Mucosa of rectum (tissue), 2 donors: ENCODE data around the gene PHF2.

Source experiments
- H3K27ac ChIP-seq, 2 donors: one replicate each; pipeline ENCODE4 v1.7.0; 2013; ENCODE audit warnings: inconsistent platforms in 2 of 2, low read depth in 2 of 2, low read length in 2 of 2
- H3K27me3 ChIP-seq, 2 donors: one replicate each; pipeline ENCODE4 v1.7.0; 2013; ENCODE audit warnings: low read length in 2 of 2; ENCODE audit not compliant: control insufficient read depth in 2 of 2, insufficient read depth in 2 of 2
- H3K36me3 ChIP-seq, 2 donors: one replicate each; pipeline ENCODE4 v1.7.0; 2013; ENCODE audit warnings: low read length in 2 of 2; ENCODE audit not compliant: control insufficient read depth in 2 of 2, insufficient read depth in 2 of 2
- H3K4me1 ChIP-seq, 2 donors: one replicate each; pipeline ENCODE4 v1.7.0; 2013; ENCODE audit warnings: low read length in 2 of 2, mild to moderate bottlenecking in 1 of 2; ENCODE audit not compliant: control insufficient read depth in 2 of 2, insufficient read depth in 2 of 2
- H3K4me3 ChIP-seq, 2 donors: one replicate each; pipeline ENCODE4 v1.7.0; 2013; ENCODE audit warnings: low read length in 2 of 2
- H3K9ac ChIP-seq, 2 donors: one replicate each; pipeline ENCODE4 v1.7.0; 2013; ENCODE audit warnings: low read length in 2 of 2, low read depth in 1 of 2, mild to moderate bottlenecking in 1 of 2
- H3K9me3 ChIP-seq, 2 donors: one replicate each; pipeline ENCODE4 v1.7.0; 2013; ENCODE audit warnings: low read length in 2 of 2; ENCODE audit not compliant: control insufficient read depth in 2 of 2
- donor health status: healthy.
- donor health status: Normal muscosa, but diverticular disease.

Gene PHF2

DNA sequence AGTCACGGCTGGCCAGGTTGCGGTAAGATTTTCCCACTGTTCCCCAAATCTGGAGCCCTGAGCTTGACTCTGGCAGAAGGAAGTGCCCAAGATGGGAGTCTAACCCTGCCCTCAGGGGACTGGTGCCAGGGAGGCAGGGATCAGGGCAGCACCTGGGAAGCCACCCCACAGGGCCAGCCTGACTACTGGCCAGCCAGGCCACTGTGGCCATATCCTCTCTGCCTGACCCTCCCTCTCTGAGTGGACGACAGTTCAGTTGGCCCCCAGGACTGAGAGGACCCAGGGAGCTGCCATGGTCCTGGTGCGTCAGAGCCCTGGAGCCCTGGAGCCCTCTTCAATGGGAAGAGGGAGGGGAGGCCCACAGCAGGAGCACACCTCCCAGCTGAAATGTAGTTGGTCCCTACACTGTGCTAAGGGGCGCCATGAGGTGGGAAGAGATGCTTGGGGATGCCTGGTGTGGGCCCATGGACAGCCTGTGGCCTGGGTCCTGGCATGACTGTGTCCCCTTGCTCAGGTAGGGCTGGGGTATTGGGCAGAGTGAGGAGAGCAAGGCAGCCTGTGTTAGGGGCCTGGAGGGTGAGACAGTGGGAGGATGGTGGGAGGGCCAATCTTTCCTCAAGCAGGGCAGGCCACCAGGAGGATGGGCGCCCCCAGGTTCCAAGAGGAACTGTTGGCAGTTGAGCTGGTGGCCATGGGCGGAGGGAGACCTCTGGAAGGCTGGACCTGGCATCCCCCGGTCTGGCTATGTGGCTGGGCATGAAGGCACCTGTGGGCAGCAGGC lies 81.1 kb downstream of the PHF2 start:
- peaks cover 40 to 50% of the 10 kb centered on the region in 2 donors for H3K36me3 ChIP-seq
- H3K4me3 ChIP-seq: no peak overlapping the region
- no peak overlapping the region for H3K27ac ChIP-seq
- H3K9ac ChIP-seq: no peak overlapping the region
- H3K9me3 ChIP-seq: no peaks in the 10 kb centered on the region
- H3K27me3 ChIP-seq: no peaks in the 10 kb centered on the region
- H3K4me1 ChIP-seq: no peaks in the 10 kb centered on the region

DNA sequence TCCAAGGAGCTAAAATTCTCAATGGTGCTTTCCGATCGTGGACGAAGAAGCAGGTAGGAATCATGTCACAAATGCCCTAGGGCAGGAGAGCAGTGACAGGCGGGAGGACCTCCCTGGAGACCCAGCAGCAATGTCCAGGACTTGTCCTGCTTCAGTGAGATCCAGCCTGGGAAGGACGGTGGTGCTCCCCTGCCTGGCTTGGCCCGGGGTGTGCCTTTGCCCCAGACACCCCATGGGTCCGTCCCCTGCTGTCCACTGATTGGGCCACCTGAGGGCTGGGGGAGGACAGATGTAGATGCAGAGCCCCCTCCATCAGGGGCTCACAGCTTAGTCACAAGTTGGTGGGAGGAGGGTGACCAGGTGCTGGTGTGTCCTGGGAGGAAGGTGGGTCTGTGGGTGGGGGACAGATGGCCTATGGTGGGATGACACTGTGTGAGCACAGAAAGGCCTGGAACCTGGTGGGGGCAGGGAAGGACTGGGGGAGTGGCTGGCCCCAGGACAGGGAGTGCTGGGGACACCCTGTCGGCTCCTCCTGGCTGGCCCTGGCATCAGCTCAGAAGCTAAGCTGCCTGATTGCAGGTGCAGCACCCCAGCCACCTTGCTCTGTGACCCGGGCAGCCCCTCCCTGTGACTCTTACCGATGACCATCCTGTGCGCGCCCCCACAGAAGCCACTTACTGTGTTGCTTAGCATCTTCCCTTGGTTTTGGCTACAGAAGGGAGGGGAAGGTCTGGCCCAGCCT lies 82.0 kb downstream of the PHF2 start:
- Histone ChIP-seq H3K36me3 (peaks cover 38 to 48% of the 10 kb centered on the region in 2 donors), H3K4me1 (no peaks in the 10 kb centered on the region), H3K9me3 (no peaks in the 10 kb centered on the region), H3K9ac (no peak overlapping the region), H3K27me3 (no peaks in the 10 kb centered on the region), H3K4me3 (no peak overlapping the region), H3K27ac (no peak overlapping the region)

DNA sequence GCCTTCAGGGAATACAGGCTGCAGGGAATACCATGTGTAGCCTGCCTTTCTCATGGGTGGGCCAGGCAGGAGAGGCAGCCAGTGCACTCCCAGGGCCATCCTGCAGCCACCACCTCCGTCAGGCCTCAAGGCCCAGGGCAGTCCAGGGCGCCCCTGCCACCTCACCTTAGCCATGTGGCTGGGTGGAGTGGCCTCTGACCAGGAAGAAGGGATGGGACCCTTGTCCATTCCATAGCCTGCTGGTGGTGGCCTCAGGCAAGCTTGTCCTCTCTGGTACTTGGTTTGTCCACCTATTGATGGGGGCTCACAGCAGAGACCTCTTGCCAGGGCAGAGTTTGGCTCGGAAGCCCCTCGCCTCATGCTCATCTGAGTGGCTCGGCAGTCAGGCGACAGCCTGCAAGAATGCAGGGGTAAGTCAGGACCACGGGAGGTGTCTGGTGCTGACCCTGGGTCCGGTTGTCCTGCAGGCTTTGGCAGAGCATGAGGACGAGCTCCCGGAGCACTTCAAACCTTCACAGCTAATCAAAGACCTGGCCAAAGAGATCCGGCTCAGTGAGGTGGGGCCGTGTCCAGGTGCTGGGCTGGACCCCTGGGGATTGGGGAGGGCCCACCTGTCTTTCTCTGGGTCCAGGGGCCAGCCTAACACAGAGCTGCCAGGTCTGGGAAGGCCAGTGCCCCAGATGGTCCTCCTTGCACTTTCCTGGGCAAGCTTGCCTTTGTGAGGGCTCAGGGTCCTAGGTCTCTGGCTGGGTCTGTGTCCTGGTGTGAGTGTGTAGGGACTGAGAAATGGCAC lies 82.9 kb downstream of the PHF2 start:
- Histone ChIP-seq H3K27ac (no peak overlapping the region), H3K9ac (no peak overlapping the region), H3K4me3 (no peak overlapping the region), H3K36me3 (peaks cover 44 to 49% of the 10 kb centered on the region in 2 donors), H3K9me3 (no peaks in the 10 kb centered on the region), H3K4me1 (no peaks in the 10 kb centered on the region), H3K27me3 (no peaks in the 10 kb centered on the region)

DNA sequence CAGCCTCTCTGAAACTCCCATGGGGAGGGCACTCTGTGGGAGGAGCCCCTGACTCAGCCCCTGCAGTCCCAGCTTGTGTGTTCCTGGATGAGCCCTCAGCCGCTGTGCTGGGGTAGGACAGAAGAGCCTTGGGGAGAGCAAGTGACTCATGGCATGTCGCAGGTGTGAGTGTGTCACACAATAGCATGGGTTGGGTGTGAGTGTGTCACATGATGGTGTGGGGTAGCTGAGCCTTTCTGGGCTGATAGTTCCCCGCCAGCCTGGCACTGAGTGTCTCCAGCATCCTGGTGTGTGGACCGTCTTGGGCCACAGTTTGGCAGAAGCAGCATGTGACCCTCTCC lies 83.4 kb downstream of the PHF2 start:
- Histone ChIP-seq H3K9me3 (no peaks in the 10 kb centered on the region), H3K9ac (no peak overlapping the region), H3K27me3 (no peaks in the 10 kb centered on the region), H3K36me3 (peaks cover 38 to 43% of the 10 kb centered on the region in 2 donors), H3K4me3 (no peak overlapping the region), H3K27ac (no peak overlapping the region), H3K4me1 (no peaks in the 10 kb centered on the region)

DNA sequence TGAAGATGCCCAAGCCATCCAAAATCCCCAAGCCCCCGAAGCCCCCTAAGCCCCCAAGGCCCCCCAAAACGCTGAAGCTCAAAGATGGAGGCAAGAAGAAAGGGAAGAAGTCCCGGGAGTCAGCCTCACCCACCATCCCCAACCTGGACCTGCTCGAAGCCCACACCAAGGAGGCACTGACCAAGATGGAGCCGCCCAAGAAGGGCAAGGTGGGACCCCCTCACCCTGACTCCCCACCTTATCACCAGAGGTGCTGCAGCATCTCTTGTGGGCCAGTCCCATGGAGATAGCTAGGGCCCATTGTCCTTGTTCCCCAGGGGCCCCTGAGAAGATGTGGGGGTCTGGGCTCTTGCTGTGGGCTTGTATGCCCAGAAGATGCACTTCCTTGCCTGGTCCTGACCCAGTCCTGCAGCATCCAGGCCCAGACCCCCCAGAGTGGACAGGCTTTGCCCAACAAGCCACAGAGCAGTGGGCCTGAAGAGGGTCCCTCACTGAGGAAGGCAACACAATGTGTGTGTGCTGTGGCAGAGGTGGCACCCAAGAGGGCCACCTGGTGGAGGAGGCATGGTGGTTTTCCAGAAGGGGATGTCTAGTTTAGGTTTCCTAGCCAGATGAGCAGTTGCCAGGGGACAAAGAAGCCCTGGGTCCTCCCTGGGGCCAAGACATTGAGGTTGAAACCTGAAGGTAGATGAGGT lies 84.1 kb downstream of the PHF2 start:
- no peak overlapping the region for H3K9ac ChIP-seq
- H3K36me3 ChIP-seq: peaks cover 39 to 41% of the 10 kb centered on the region in 2 donors
- no peak overlapping the region for H3K4me3 ChIP-seq
- H3K27ac ChIP-seq: no peak overlapping the region
- H3K9me3 ChIP-seq: no peaks in the 10 kb centered on the region
- no peaks in the 10 kb centered on the region for H3K27me3 ChIP-seq
- no peaks in the 10 kb centered on the region for H3K4me1 ChIP-seq

DNA sequence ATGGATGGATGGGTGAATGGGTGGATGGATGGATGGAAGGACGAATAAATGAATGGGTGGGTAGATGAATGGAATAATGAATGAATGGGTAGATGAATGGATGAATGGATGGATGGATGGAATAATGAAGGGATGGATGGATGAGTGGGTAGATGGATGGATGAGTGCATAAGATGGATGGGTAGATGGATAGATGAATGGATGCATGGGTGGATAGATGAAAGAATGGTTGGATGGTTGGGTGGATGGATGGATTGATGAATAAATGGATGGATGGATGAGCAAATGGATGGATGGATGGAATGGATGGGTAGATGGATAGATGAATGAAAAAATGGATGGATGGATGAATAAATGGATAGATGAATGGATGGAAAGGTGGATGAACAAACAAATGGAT lies 85.2 kb downstream of the PHF2 start:
- no peak overlapping the region for H3K4me3 ChIP-seq
- no peaks in the 10 kb centered on the region for H3K9me3 ChIP-seq
- H3K27me3 ChIP-seq: no peaks in the 10 kb centered on the region
- no peak overlapping the region for H3K27ac ChIP-seq
- H3K4me1 ChIP-seq: no peaks in the 10 kb centered on the region
- peaks cover 36 to 39% of the 10 kb centered on the region in 2 donors for H3K36me3 ChIP-seq
- no peak overlapping the region for H3K9ac ChIP-seq

DNA sequence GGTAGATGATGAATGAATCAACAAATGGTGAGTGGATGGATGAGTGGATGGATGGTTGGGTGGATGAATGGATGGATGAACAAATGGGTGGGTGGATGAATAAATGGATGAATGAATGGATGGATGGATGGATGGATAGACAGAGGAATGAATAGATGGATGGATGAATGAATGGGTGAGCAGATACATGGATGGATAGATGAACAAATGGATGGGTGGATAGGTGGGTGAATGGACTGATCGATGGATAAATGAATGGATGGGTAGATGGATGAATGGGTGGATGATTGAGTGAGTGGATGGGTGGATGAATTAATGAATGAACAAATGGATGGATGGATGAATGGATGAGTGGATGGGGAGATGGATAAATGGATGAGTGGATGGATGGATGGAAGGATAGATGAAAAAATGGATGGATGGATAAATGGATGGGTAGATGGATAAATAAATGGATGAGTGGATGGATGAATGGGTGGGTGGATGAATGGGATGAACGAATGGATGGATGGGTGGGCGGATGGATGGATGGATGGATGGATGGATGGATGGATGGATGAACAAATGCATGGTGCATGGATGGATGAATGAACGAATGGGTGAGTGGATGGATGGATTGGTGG lies 85.7 kb downstream of the PHF2 start:
- no peaks in the 10 kb centered on the region for H3K9me3 ChIP-seq
- no peaks in the 10 kb centered on the region for H3K4me1 ChIP-seq
- no peak overlapping the region for H3K4me3 ChIP-seq
- H3K36me3 ChIP-seq: peaks cover 34% of the 10 kb centered on the region in 2 donors
- H3K9ac ChIP-seq: no peak overlapping the region
- H3K27ac ChIP-seq: no peak overlapping the region
- H3K27me3 ChIP-seq: no peaks in the 10 kb centered on the region

DNA sequence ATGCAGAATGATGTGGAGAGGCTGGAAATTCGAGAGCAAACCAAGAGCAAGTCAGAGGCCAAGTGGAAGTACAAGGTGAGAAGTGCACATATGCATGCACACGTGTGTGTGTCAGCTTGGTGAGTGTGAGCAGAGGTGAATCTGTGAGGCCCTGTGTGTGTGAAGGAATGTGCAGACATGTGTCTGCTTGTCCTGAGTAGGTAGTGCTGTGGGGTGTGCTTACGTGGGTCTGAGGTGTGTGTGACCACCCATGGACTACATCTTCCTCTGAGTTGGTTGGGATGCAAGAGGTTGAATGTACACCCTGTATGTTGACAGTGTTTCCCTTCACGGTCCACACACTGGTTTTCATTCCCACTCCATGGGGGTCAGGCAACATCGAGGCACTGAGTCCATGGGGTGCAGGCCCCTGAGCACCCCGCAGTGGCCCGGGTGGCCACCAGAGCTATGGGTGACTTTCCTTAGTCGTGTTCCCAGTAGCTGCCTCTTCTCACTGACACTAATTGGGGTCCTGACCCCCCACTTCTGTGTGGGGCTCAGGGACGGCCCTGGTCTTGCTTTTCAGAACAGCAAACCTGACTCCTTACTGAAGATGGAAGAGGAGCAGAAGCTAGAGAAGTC lies 86.7 kb downstream of the PHF2 start:
- no peak overlapping the region for H3K27ac ChIP-seq
- H3K27me3 ChIP-seq: no peaks in the 10 kb centered on the region
- no peak overlapping the region for H3K9ac ChIP-seq
- H3K4me3 ChIP-seq: no peak overlapping the region
- H3K4me1 ChIP-seq: no peaks in the 10 kb centered on the region
- no peaks in the 10 kb centered on the region for H3K9me3 ChIP-seq
- H3K36me3 ChIP-seq: peaks cover 28 to 34% of the 10 kb centered on the region in 2 donors

DNA sequence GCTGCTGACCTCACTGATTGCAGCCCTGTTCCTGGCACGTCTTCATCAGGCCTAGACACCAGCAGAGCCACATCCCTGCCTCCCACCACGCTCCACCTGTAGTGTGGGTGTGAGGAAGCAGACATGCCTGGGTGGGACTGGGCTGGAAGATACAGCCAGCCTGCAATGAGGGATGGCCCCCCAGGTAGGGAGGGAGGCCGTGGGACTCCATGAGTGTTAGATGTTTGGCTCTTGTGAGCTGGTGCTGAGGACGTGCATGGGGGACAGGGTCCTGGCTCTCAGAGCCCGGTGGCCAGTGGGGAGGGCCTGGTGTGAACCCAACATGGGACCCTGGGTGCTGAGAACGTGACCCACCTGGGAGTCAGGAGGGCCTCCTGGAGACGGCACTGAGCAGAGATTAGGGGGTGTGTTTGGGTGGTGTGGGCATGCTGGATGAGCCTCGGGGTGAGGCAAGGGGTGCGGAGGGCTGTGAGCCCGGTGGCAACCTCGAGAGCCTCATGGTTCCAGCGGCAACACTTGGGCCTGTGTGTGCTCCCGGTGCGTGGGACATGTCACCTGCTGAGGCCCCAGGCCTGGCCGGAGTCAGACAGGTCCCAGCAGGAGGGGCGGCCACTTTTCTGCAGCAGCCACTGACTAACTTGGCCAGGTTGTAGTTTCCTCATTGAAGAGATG lies 87.6 kb downstream of the PHF2 start:
- H3K27ac ChIP-seq: no peak overlapping the region
- H3K36me3 ChIP-seq: peaks cover 24 to 30% of the 10 kb centered on the region in 2 donors
- no peaks in the 10 kb centered on the region for H3K4me1 ChIP-seq
- H3K27me3 ChIP-seq: no peaks in the 10 kb centered on the region
- H3K9ac ChIP-seq: no peak overlapping the region
- no peaks in the 10 kb centered on the region for H3K9me3 ChIP-seq
- H3K4me3 ChIP-seq: no peak overlapping the region
